ACHN (cell line): ENCODE data around the gene TMEM247.
"Not testable (repeated sequence)": the region's sequence is repeated elsewhere in the genome, so short reads cannot be mapped to it uniquely, and the experiment has no call there.

ENCODE experiments used
- DNase-seq: peaks from one replicate; pipeline ENCODE4 v3.0.0-alpha.2; 2015
- in situ Hi-C: cut with HindIII; loops from 2 replicates; pipeline ENCODE4 v1.10.0; 2017; ENCODE audit warnings: low sequenced_read_pairs, low pct_ligation_motif_present, low pct_unique_long_range_greater_than_20kb

The TMEM247 gene

DNA sequence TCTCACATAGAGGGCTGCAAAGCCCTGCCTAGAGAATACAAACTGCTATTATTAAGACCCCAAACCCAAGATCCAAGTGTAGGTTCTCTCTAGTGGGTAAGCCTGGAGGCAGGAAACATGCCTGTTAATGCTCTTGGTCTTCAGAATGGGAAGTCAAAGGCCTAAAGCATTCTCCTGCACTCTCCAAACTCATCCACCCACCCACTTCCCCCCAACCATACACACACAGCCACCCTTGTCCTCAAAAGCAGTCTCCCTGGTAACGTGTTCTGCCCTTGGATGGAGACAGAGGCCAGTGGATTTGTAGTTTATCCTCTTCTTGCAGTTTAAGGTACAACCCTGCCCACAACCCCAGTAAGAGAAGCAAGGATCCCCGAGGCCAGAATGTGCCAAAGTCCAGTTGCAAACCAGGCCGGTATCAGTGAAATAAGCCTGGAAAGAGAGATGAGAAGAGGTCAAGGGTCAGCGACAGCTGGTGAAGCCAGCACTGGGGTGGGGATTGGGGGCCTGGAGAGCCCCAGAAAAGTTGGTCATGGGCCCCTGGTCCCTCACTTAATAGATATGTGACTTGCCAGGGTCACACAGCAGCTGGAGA, 23.0 kb downstream of the TMEM247 start:
- no peak for DNase-seq
- in situ Hi-C loops, result no loop called here

DNA sequence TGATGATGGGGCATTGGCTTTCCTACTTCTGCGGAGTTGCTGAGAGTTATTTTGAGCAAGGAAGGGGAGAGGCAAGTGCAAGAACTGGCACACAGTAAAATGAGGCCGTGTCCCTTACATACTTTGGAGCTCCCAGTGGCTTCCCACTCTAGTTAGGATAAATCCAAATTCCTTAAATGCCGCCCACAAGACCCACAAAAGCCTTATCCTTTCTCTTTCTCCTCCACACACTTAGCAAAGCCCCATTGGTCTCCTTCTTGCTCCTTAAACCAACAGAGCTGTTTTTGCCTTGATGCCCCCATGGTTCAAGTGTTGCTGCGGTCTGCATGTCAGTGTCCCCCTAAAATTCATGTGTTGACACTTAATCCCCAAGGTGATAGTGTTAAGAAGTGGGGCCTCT, 24.3 kb downstream of the TMEM247 start:
- no peak for DNase-seq
- in situ Hi-C loops, result no loop called here

GRCh38 chr2:46504221-46504620, 24.9 kb downstream of the TMEM247 start:
- in situ Hi-C loops, result no loop called here
- no peak for DNase-seq

DNA sequence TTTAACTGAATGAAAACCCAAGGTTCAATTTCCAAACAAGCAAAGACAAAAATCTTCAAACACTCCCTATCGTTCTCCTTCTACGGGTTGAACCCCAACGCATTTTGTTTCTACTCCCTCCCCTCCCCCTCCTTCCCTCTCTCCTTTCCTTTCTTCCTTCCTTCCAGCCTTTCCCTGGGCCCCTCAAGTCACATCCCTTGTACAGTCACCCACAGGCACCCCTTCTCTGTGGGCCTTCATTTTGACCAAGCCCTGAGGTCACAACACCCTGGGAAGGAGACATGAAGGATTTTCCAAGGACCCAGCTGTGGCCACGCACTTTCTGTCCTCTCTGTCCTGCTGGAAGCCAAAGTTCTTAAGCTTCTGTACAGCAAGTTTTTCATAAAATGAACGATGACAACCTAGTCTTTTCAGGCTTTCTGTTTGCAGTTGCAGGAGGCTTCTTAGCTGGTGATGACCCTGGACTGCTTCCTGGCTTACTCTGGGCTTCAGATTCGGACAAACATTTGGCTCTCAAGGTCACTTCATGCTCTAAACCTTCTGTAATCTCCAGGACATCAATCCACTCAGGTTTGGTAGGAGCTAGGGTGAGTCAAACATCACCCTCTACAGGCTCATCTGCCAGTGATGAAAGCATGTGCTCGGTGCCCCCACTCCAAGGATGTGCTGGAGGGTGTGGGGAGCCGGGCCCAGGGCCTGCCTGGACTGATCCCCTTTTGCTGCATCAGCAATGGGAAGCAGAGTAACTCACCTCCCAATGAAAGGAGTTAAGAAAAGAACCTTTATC, 25.5 kb downstream of the TMEM247 start:
- no peak for DNase-seq
- in situ Hi-C loops, result no loop called here

DNA sequence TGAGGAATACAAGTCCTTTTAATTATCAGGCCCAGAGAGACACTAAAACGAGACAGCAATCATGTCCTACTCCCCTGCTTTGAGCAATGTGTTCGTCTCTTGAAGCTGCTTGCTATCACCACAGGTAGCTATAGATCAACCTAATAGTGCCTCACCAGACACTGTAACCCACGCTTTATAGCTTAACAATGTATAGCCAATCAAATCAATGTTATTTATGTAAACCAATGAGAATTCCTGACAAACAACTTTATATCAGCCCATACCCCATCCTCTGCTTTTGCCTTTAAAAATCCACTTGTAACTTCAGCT, 26.1 kb downstream of the TMEM247 start:
- in situ Hi-C loops, result no loop called here
- DNase-seq, result no peak

GRCh38 chr2:46506131-46506706, 26.9 kb downstream of the TMEM247 start:
- DNase-seq, result no peak
- in situ Hi-C loops, result no loop called here

GRCh38 chr2:46508312-46508711, 28.9 kb downstream of the TMEM247 start:
- in situ Hi-C loops, result no loop called here
- DNase-seq, result no peak

GRCh38 chr2:46508759-46509158, 29.4 kb downstream of the TMEM247 start:
- no peak for DNase-seq
- in situ Hi-C loops, result no loop called here

DNA sequence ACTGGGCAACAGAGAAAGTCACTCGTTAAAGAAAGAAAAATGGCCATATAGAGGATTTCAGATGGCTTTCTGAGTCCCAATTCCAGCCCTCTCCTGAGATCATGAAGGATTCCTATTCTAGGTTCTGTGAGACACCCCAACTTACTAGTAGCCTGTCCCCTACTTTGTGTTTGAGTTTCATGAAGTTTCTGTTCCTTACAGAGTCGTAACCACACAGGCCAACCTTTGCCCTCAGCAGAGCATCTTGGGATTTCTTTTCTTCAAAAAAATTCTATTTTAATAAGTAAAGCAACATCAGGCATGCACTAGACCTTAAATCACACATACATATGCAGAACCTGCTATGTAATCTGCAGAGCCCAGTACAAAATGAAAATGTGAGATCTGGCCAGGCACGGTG, 30.4 kb downstream of the TMEM247 start:
- in situ Hi-C loops, result no loop called here
- DNase-seq, result no peak

DNA sequence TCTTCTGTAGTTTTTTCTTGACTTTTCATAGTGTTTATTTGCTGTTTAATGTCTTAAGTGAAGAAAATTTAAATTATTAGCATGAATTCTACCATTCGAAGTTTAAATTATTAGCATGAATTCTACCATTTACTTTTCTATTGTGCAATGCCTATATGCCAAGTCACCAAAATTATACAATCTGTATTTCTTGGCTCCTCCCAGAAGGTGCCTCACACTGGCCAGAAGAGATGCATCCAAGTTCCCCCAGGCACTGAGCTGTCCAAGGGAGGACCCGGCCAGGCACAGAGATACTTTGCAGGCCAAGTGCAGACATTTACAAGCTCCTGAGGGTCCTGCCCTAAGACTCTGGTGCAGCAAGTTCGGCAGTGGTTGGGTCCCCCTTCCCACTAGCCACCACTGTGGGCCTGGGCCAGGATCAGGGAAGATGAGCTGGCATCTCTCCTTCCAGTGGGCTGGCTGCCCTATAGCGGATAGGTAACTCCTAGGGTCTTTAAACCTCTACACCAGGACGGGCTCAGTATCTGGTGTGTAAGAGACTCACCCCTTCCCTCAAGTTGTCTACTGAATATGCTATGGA, 31.3 kb downstream of the TMEM247 start:
- no peak for DNase-seq
- in situ Hi-C loops, result no loop called here

- DNase-seq, result no peak
- in situ Hi-C loops, result no loop called here
These were observed 32.8 kb downstream of the TMEM247 start for GRCh38 chr2:46512185-46512584.

DNA sequence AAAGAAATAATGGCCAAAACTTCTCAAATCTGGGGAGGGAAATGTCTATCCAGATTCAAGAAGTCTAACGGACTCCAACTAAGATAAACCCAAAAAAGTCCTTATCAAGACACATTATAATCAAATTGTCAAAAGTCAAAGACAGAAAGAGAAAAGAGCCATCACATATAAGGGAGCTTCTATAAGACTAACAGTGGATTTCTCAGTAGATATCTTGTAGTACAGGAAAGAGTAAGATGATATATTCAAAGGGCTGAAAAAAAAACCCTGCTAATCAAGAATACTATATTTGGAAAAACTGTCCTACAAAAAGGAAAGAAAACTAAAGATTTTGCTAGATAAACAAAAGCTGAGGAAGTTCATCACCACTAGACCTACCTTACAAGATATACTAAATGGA, 35.4 kb downstream of the TMEM247 start:
- in situ Hi-C loops, result no loop called here
- DNase-seq, result no peak

DNA sequence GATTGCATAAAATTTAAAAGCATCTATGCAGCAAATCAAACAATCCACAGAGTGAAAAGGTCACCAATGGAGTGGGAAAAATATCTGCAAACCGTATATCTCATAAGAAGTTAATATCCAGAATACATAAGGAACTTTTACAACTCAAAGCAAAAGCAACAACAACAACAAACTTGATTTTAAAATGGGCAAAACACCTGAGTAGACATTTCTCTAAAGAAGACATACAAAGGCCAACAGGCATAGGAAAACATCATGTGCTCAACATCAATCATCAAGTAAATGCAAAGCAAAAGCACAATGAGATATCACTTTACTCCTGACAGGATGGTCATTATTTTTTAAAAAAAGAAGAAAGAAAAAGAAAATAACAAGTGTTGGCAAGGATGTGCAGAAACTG, 38.1 kb downstream of the TMEM247 start:
- in situ Hi-C loops, result no loop called here
- no peak for DNase-seq

DNA sequence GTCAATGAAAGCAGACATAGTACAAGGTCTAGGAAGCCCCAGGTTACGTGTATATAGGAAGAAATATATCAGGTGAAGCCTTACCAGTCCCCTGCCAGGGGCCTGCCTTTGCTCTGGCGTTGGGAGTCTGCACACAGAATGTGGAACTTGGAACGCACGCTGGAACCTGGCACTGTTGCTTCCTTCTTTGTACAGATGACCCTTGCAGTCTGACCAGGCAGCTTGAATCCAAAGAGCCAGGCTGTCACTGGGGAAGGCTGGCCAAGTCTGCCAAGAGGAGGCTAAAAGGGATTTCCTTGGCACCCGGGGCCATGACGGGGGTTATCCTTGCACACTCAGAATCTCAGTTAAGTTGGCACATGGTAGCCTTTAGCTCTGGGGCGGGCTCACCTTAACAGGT, 39.5 kb downstream of the TMEM247 start:
- no peak for DNase-seq
- in situ Hi-C loops, result no loop called here

DNA sequence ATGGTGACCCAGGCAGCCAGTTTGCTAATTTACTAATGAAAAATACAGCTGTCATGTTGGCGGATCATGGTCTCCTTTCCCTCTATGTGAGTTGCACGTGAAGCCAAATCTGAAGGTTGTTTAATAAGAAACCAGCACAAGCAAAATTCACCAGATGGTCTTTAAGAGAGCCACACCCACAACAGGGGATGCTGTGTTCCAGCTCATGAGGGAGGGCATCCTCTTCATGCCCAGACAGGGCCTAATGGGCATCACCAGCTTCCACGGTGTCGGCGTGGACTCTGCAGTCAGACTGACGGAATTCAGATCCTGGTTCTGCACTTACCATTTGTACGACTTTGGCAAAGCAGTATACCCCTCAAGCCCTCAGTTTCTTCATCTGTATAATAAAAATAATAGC, 39.9 kb downstream of the TMEM247 start:
- in situ Hi-C loops, result no loop called here
- no peak for DNase-seq

DNA sequence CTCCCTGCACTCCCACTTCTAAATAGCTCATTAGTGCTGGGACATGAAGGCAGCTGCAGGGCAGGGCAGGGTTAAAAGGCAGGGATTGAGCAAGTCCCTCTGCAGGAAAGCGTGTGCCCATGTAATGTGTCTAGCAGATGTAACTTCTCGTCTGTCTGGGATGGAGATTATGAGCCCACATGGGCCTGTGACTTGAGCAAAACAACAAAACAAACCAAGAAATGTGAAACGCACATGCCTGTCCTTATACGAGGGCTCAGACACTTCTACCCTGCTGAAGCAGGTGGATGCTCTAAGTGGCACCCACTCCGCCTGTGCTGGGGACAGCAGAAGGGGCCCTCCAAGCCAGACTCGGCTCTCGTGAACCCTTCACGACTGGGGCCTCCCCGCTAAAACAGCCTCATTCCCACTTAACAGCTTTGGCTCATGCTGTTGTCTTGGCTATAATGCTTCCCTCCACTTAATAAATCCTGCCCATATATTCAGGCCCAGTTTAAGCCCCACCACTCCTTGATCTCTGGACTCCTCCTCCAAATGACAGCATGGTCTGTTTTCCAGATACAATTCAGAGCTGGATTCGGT, 40.9 kb downstream of the TMEM247 start:
- in situ Hi-C loops, result no loop called here
- no peak for DNase-seq

DNA sequence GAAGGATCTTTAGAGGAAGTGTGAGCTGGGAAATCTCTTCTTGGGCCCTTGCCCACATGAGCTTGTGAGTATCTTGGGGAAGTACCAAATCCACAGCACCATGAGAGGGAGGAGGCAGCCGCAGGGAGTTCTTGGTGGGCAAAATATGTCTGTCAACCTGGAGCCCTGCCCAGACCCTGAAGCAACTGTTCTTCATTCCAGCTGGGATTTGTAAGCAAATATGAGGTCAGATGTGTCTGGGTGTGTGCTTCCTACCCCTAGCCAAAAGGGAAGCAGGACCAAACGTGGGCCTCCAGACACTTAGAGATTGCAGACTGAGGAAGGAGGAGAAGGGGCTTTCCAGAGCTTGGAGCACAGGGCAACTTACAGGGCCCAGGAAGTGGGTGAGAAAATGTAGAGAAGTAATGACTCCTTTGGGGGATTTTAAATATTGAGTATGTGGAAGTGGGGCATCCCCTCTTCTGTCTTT, 41.9 kb downstream of the TMEM247 start:
- in situ Hi-C loops, result no loop called here
- DNase-seq, result no peak

DNA sequence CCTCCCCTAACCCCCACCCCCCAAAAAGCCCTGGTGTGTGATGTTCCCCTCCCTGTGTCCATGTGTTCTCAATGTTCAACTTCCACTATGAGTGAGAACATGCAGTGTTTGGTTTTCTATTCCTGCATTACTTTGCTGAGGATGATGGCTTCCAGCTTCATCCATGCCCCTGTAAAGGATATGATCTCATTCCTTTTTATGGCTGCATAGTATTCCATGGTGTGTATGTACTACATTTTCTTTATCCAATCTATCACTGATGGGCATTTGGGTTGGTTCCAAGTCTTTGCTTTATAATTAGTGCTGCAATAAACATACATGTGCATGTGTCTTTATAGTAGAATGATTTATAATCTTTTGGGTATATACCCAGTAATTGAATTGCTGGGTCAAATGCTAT, 43.0 kb downstream of the TMEM247 start:
- in situ Hi-C loops, DNase-seq: not testable (repeated sequence)

GRCh38 chr2:46525522-46526155, 46.3 kb downstream of the TMEM247 start:
- in situ Hi-C loops, result no loop called here
- DNase-seq, result no peak
